ENCODE measurements around the gene CHRM4. TPM values are rescaled to one million over a fixed set of nuclear protein-coding genes. Genes with fewer than 3 reads are reported as not detected.

Gene CHRM4
- polyA plus RNA-seq, 2 of the 4 experiments (the other 2 are of a cell fraction): 0.17 to 0.28 TPM

- no peak overlapping the region for H3K4me2 ChIP-seq
- no peak for FAIRE-seq
Observed at GRCh38 chr11:46378811-46379481, 12.6 kb downstream of the CHRM4 start.

DNA sequence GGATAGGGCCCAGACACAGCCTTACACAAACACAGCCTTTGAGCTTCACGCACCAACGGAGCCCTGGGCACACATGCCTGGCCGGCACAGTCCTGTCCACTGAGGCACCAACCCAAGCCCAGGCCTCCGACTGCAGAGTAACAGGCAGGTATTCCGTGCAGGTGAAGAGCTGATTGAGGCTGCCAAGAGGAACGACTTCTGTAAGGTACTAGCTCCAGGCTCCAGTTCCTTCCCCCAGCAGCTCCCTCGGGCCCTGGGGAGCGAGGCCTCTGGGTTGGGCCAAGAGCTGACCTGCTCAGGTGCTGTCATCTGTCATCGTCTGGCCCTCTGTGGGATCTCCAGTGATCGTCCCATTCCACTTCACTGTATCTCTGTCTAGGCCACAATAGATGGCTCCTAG lies 13.3 kb downstream of the CHRM4 start:
- ATAC-seq (no peak), DNase-seq (ENCODE audit: low read depth in 1 of 2, low spot score in 1 of 2) (no peak), FAIRE-seq (no peak)
- CTCF ChIA-PET: interaction anchor here (0.9 to 19.6 kb wide), 6 partner anchors 8 to 30 kb away, joined by 3 to 220 read pairs (median 12); partner anchors contain the start of genes CHRM4 and DGKZ
- H3K4me3 ChIP-seq: no peak overlapping the region
- no peak overlapping the region for H3K27ac ChIP-seq
- no peak overlapping the region for H3K4me2 ChIP-seq
- POLR2A ChIA-PET: no interaction called here
- no peaks in the 10 kb centered on the region for H3K9me3 ChIP-seq
- WGBS (ENCODE audit: missing lambda C conversion rate): 92% methylated on average over 10 of the region's 10 CpGs
- no peak for TF ChIP-seq SMC3 (IDR thresholded peaks at IDR 0.05)
- TF ChIP-seq SREBF2 (IDR thresholded peaks at IDR 0.05): no peak
- no peak for TF ChIP-seq FOSB (CRISPR knock-in tag; IDR thresholded peaks at IDR 0.05)
- TF ChIP-seq CBX8 (IDR thresholded peaks at IDR 0.05): no peak
- TF ChIP-seq NPAS2 (CRISPR knock-in tag; IDR thresholded peaks at IDR 0.05; ENCODE audit: borderline replicate concordance): no peak
- no peak for TF ChIP-seq BHLHE40 (IDR thresholded peaks at IDR 0.05; ENCODE audit: low read depth, low read length)
- no peak for TF ChIP-seq GATA3 (IDR thresholded peaks at IDR 0.05; ENCODE audit: borderline replicate concordance)
- no peak for TF ChIP-seq TP53 (CRISPR knock-in tag; IDR thresholded peaks at IDR 0.05)
- TF ChIP-seq MYC (IDR thresholded peaks at IDR 0.05; ENCODE audit: borderline replicate concordance, low read length): no peak
- TF ChIP-seq CHD2 (IDR thresholded peaks at IDR 0.05; ENCODE audit: low read length, partially characterized antibody): no peak
- TF ChIP-seq ESRRA (IDR thresholded peaks at IDR 0.05; ENCODE audit: borderline replicate concordance, low read length): no peak
- no peak for TF ChIP-seq HEYL (CRISPR knock-in tag; IDR thresholded peaks at IDR 0.05)
- no peak for TF ChIP-seq EHF (CRISPR knock-in tag; IDR thresholded peaks at IDR 0.05)
- no peak for TF ChIP-seq HES2 (IDR thresholded peaks at IDR 0.05)
- TF ChIP-seq HOXB5 (CRISPR knock-in tag; IDR thresholded peaks at IDR 0.05): no peak
- TF ChIP-seq, protein P1, sequence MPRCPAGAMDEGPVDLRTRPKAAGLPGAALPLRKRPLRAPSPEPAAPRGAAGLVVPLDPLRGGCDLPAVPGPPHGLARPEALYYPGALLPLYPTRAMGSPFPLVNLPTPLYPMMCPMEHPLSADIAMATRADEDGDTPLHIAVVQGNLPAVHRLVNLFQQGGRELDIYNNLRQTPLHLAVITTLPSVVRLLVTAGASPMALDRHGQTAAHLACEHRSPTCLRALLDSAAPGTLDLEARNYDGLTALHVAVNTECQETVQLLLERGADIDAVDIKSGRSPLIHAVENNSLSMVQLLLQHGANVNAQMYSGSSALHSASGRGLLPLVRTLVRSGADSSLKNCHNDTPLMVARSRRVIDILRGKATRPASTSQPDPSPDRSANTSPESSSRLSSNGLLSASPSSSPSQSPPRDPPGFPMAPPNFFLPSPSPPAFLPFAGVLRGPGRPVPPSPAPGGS (IDR thresholded peaks at IDR 0.05): no peak
- TF ChIP-seq CBX2 (IDR thresholded peaks at IDR 0.05; ENCODE audit: borderline replicate concordance, low read depth): no peak
- TF ChIP-seq RCOR1 (IDR thresholded peaks at IDR 0.05; ENCODE audit: low read depth, low read length): no peak
- TF ChIP-seq, protein P2, sequence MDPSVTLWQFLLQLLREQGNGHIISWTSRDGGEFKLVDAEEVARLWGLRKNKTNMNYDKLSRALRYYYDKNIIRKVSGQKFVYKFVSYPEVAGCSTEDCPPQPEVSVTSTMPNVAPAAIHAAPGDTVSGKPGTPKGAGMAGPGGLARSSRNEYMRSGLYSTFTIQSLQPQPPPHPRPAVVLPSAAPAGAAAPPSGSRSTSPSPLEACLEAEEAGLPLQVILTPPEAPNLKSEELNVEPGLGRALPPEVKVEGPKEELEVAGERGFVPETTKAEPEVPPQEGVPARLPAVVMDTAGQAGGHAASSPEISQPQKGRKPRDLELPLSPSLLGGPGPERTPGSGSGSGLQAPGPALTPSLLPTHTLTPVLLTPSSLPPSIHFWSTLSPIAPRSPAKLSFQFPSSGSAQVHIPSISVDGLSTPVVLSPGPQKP (IDR thresholded peaks at IDR 0.05; ENCODE audit: low read depth, low read length): no peak
- TF ChIP-seq, protein P3, sequence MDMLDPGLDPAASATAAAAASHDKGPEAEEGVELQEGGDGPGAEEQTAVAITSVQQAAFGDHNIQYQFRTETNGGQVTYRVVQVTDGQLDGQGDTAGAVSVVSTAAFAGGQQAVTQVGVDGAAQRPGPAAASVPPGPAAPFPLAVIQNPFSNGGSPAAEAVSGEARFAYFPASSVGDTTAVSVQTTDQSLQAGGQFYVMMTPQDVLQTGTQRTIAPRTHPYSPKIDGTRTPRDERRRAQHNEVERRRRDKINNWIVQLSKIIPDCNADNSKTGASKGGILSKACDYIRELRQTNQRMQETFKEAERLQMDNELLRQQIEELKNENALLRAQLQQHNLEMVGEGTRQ (IDR thresholded peaks at IDR 0.05): no peak
- H3K4me1 ChIP-seq: peaks cover 1% of the 10 kb centered on the region; the same call in 2 of the 3 replicates

More at GRCh38 chr11:46378811-46379481, 12.6 kb downstream of the CHRM4 start:
- no peak overlapping the region for H3K27ac ChIP-seq
- 87% methylated on average over 19 of the region's 20 CpGs for WGBS (ENCODE audit: missing lambda C conversion rate)
- no peak for TF ChIP-seq HOXB5 (CRISPR knock-in tag; IDR thresholded peaks at IDR 0.05)
- TF ChIP-seq ESRRA (IDR thresholded peaks at IDR 0.05; ENCODE audit: borderline replicate concordance, low read length): no peak
- no peak for TF ChIP-seq NPAS2 (CRISPR knock-in tag; IDR thresholded peaks at IDR 0.05; ENCODE audit: borderline replicate concordance)
- TF ChIP-seq RARB (CRISPR knock-in tag; IDR thresholded peaks at IDR 0.05): no peak
- TF ChIP-seq MAX (IDR thresholded peaks at IDR 0.05): no peak
- TF ChIP-seq ZSCAN20 (CRISPR knock-in tag; IDR thresholded peaks at IDR 0.05): no peak
- no peak for TF ChIP-seq RCOR1 (IDR thresholded peaks at IDR 0.05; ENCODE audit: low read depth, low read length)
- TF ChIP-seq, protein P2 (IDR thresholded peaks at IDR 0.05; ENCODE audit: low read depth, low read length): no peak
- TF ChIP-seq CHD4 (IDR thresholded peaks at IDR 0.05; ENCODE audit: borderline replicate concordance): no peak
- no peak for TF ChIP-seq HOXA7 (CRISPR knock-in tag; IDR thresholded peaks at IDR 0.05)
- TF ChIP-seq NR3C1 (IDR thresholded peaks at IDR 0.05): no peak
- no peak for TF ChIP-seq EP300 (IDR thresholded peaks at IDR 0.05)
- TF ChIP-seq, protein P4, sequence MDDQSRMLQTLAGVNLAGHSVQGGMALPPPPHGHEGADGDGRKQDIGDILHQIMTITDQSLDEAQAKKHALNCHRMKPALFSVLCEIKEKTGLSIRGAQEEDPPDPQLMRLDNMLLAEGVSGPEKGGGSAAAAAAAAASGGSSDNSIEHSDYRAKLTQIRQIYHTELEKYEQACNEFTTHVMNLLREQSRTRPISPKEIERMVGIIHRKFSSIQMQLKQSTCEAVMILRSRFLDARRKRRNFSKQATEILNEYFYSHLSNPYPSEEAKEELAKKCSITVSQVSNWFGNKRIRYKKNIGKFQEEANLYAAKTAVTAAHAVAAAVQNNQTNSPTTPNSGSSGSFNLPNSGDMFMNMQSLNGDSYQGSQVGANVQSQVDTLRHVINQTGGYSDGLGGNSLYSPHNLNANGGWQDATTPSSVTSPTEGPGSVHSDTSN (IDR thresholded peaks at IDR 0.05): no peak
- TF ChIP-seq TP53 (CRISPR knock-in tag; IDR thresholded peaks at IDR 0.05): no peak
- no peak for TF ChIP-seq SMC3 (IDR thresholded peaks at IDR 0.05)
- TF ChIP-seq ZNF302 (CRISPR knock-in tag; IDR thresholded peaks at IDR 0.05): no peak
- TF ChIP-seq CBX8 (IDR thresholded peaks at IDR 0.05): no peak
- ChIA-PET CTCF (interaction anchor here (0.9 to 19.6 kb wide), 8 partner anchors 9 to 167 kb away, joined by 3 to 220 read pairs (median 5); partner anchors contain the start of genes CHRM4 and DGKZ), POLR2A (no interaction called here)
- DNase-seq (ENCODE audit: low read depth in 1 of 2, low spot score in 1 of 2): no peak
- no peak; a peak in 1 of 6 replicates for ATAC-seq
- H3K4me1 ChIP-seq: peaks cover 8% of the 10 kb centered on the region
- no peaks in the 10 kb centered on the region for H3K9me3 ChIP-seq
- no peak overlapping the region for H3K4me3 ChIP-seq
